ENCODE data around the gene LCLAT1.

LCLAT1 gene

DNA sequence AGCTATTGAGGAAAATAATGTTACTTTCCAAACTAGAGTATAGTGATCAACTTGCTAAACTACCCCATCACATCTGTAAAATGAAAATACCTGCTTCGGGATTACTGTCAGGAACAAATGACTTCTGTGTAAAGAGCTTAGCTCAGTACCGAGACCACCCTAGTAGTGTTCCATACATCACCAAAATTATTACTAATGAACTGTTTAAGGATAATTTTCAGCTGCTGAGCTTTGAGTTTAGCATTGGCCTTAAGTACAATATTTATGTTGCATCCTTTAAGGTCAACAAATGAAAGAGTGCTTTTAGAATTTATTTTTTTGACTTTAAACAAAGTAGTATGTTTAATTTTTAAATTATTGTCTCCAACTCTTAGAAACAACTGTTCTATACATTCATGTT, 144.1 kb downstream of the LCLAT1 start (continued):
- TF ChIP-seq, protein P1, sequence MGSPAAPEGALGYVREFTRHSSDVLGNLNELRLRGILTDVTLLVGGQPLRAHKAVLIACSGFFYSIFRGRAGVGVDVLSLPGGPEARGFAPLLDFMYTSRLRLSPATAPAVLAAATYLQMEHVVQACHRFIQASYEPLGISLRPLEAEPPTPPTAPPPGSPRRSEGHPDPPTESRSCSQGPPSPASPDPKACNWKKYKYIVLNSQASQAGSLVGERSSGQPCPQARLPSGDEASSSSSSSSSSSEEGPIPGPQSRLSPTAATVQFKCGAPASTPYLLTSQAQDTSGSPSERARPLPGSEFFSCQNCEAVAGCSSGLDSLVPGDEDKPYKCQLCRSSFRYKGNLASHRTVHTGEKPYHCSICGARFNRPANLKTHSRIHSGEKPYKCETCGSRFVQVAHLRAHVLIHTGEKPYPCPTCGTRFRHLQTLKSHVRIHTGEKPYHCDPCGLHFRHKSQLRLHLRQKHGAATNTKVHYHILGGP (tag by site-specific recombination; IDR thresholded peaks at IDR 0.05) = no peak
- TF ChIP-seq SALL2 (tag by site-specific recombination; IDR thresholded peaks at IDR 0.05; ENCODE audit: borderline replicate concordance) = no peak
- no peak for TF ChIP-seq AEBP2 (tag by site-specific recombination; IDR thresholded peaks at IDR 0.05; ENCODE audit: borderline replicate concordance)
- TF ChIP-seq SP2 (tag by site-specific recombination; IDR thresholded peaks at IDR 0.05) = no peak
- no peak for TF ChIP-seq ZBTB7A (tag by site-specific recombination; IDR thresholded peaks at IDR 0.05; ENCODE audit: low read depth)
- no peak for TF ChIP-seq ZNF777 (tag by site-specific recombination; IDR thresholded peaks at IDR 0.05; ENCODE audit: borderline replicate concordance)

DNA sequence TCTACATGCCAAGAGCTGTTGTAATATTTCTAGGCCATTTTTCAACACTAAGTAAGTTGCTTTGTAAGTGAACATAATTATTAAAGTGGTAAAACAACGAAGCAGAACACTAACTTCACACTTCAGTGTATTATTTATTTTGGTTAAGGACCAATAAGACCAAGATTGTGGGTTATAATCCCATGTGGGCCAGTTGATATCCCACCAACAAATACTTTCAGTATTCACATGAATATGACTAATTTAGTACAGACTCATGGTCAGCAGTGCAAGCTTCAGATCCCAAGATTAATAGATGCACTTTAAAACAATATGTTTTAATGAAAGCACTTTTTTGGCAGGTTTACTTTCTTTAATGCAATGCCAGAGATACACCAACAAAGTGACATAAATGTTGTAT, 154.3 kb downstream of the LCLAT1 start:
- Histone ChIP-seq H3K27ac (ENCODE audit: extremely low read depth, low read depth, low read length) (no peak overlapping the region), H3K9me3 (ENCODE audit: control insufficient read depth, insufficient read depth, low read depth, low read length) (no peaks in the 10 kb centered on the region), H3K4me3 (ENCODE audit: low read depth, low read length) (no peak overlapping the region), H3K4me1 (ENCODE audit: control insufficient read depth, insufficient read depth, low read length) (peaks cover 2% of the 10 kb centered on the region; the same call in 1 of the 2 replicates), H3K36me3 (ENCODE audit: control insufficient read depth in 2 of 2, insufficient read depth in 1 of 2, low read length in 2 of 2) (no peaks in the 10 kb centered on the region)
- ChIA-PET CTCF (interaction anchor here (1.5 kb wide), 1 partner anchor 393 kb away, joined by 5 read pairs; no protein-coding TSS in a partner anchor), POLR2A (no interaction called here)
- TF ChIP-seq PRDM1 (tag by site-specific recombination; IDR thresholded peaks at IDR 0.05) (no peak), ZNF221 (tag by site-specific recombination; IDR thresholded peaks at IDR 0.05; ENCODE audit: borderline replicate concordance) (no peak), ZNF776 (tag by site-specific recombination; IDR thresholded peaks at IDR 0.05; ENCODE audit: borderline replicate concordance) (no peak), ZNF366 (tag by site-specific recombination; conservative IDR thresholded peaks at IDR 0.05) (no peak), ZNF121 (tag by site-specific recombination; IDR thresholded peaks at IDR 0.05) (no peak), ZNF777 (tag by site-specific recombination; IDR thresholded peaks at IDR 0.05; ENCODE audit: borderline replicate concordance) (no peak), ZNF645 (tag by site-specific recombination; IDR thresholded peaks at IDR 0.05) (no peak), ZNF37A (tag by site-specific recombination; IDR thresholded peaks at IDR 0.05) (no peak), ZNF510 (tag by site-specific recombination; IDR thresholded peaks at IDR 0.05; ENCODE audit: insufficient replicate concordance) (no peak), ZNF239 (tag by site-specific recombination; IDR thresholded peaks at IDR 0.05) (no peak), ZNF114 (tag by site-specific recombination; IDR thresholded peaks at IDR 0.05) (no peak)
- TF ChIP-seq, protein P2, sequence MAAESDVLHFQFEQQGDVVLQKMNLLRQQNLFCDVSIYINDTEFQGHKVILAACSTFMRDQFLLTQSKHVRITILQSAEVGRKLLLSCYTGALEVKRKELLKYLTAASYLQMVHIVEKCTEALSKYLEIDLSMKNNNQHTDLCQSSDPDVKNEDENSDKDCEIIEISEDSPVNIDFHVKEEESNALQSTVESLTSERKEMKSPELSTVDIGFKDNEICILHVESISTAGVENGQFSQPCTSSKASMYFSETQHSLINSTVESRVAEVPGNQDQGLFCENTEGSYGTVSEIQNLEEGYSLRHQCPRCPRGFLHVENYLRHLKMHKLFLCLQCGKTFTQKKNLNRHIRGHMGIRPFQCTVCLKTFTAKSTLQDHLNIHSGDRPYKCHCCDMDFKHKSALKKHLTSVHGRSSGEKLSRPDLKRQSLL (tag by site-specific recombination; IDR thresholded peaks at IDR 0.05) = no peak

- Histone ChIP-seq H3K36me3 (ENCODE audit: control insufficient read depth in 2 of 2, insufficient read depth in 1 of 2, low read length in 2 of 2) (no peaks in the 10 kb centered on the region), H3K27ac (ENCODE audit: extremely low read depth, low read depth, low read length) (no peak overlapping the region), H3K4me1 (ENCODE audit: control insufficient read depth, insufficient read depth, low read length) (peaks cover 2% of the 10 kb centered on the region; the same call in 1 of the 2 replicates), H3K4me3 (ENCODE audit: low read depth, low read length) (no peak overlapping the region), H3K9me3 (ENCODE audit: control insufficient read depth, insufficient read depth, low read depth, low read length) (no peaks in the 10 kb centered on the region)
- CTCF ChIA-PET = interaction anchor here (1.2 kb wide), 1 partner anchor 105 kb away, joined by 3 read pairs; no protein-coding TSS in a partner anchor
- POLR2A ChIA-PET = no interaction called here
- TF ChIP-seq ZNF555 (tag by site-specific recombination; conservative IDR thresholded peaks at IDR 0.05) (no peak), PATZ1 (tag by site-specific recombination; IDR thresholded peaks at IDR 0.05) (no peak)
These were observed 158.2 kb downstream of the LCLAT1 start for GRCh38 chr2:30605197-30605596.

Measured in HEK293 (cell line).